GM12878 (cell line): Measurements from ENCODE around the gene ZNF462.

Source experiments
- BHLHE40 ChIP-seq, 2 experiments: fragments of 450-650 bp in 1 of 2; IDR thresholded peaks; 2 replicates each; pipeline ENCODE4 v1.6.1; 2011 to 2017; ENCODE audit warnings: low read depth in 2 of 2, borderline replicate concordance in 1 of 2, improper control_type of control experiment in 1 of 2, low read length in 1 of 2, mild to moderate bottlenecking in 1 of 2
- CHD4 ChIP-seq: fragments of 200-600 bp; sonication (generic); IDR thresholded peaks from 2 replicates; pipeline ENCODE4 v1.6.1; 2016; ENCODE audit warnings: mild to moderate bottlenecking
- SMAD1 ChIP-seq: fragments of 450-650 bp; IDR thresholded peaks from 2 replicates; pipeline ENCODE4 v1.6.1; 2018; ENCODE audit warnings: mild to moderate bottlenecking, low read depth; ENCODE audit not compliant: partially characterized antibody
- TF ChIP-seq, protein P1 (sequence below): IDR thresholded peaks from 2 replicates; pipeline ENCODE4 v1.6.1; 2011; ENCODE audit warnings: mild to moderate bottlenecking, low read depth, low read length, moderate library complexity; ENCODE audit not compliant: insufficient replicate concordance

DNA sequence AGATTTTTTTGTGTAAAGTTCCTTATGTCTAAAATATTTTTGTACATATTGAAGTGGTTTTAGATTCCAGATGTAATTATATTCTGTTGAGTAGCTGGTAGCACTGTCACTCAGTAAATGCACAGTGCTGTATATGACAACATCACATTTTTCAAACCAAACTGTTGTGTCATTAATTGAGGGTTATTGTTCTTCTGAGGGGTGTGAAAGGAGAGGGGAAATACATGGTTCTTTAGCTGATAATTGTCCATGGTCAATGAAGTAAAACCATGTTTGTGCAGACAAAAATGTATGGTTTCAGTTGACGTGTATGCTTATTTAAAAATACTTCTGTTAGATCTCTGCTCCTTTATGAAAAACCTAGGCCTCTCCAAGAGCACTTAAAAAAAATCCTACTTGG, 3.3 kb downstream of the ZNF462 start:
- TF ChIP-seq, protein P1, sequence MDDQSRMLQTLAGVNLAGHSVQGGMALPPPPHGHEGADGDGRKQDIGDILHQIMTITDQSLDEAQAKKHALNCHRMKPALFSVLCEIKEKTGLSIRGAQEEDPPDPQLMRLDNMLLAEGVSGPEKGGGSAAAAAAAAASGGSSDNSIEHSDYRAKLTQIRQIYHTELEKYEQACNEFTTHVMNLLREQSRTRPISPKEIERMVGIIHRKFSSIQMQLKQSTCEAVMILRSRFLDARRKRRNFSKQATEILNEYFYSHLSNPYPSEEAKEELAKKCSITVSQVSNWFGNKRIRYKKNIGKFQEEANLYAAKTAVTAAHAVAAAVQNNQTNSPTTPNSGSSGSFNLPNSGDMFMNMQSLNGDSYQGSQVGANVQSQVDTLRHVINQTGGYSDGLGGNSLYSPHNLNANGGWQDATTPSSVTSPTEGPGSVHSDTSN: no peak
- TF ChIP-seq CHD4 (no peak), BHLHE40 (IDR thresholded peaks at IDR 0.05; ENCODE audit: borderline replicate concordance in 1 of 2, low read depth in 2 of 2, low read length in 1 of 2) (peak in 1 of 2 experiments; percentile 41; a peak in 1 of 4 replicates), SMAD1 (peak; percentile 62)
